Pulmonary artery endothelial cell (primary cell): ENCODE data around the gene SPTBN1. TPM values are rescaled to one million over a fixed set of nuclear protein-coding genes. Genes with fewer than 3 reads are reported as not detected.

Experiments used
- DNase-seq: peaks from one replicate; pipeline ENCODE4 v3.0.0-alpha.2; 2011; ENCODE audit warnings: low read depth, low spot score
- total RNA-seq: library from RNA; depleted of rRNA; stranded (reverse); fragments of >200 nt; gene quantifications from 2 replicates; pipeline ENCODE4 v1.2.3, GENCODE V29; 2014

The SPTBN1 gene
- total RNA-seq, 1 donor from 2014 or later: 339 TPM

DNA sequence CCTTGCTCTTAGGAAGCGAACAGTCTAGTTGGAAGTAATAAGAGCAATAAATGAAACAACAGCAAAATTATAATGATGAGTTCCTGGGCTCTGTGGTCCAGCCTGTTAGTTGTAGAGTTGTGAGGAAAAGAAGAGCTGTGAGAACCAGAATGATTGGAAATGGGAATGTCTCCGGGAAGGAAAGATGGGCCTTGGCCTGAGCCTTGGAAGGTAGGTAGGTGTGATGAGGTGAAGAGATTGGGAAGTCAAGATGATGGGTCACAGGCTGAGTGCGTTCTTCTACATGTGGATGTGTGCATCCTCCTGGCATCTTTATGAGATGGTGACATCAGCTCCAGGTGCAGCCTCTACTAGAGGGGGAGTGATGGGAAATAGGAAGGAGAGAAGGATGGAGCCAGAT, 152.1 kb downstream of the SPTBN1 start:
- DNase-seq: no peak

DNA sequence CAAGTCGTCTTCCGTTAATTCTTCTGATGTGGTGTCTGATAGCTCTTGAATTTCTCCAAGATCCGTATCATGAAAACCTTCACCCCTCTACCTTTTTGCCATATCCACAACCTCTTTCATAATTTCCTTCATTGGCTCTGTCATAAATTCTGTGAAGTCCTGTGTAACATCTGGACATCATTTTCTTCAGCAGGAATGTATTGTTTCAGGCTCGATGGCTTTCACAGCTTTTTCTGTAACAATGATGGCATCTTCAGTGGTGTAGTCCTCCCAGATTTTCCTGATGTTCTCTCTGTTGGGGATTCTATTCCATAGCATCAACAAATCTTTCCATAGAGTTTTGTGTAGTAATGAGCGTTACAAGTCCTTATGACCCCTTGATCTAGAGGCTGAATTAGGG, 153.1 kb downstream of the SPTBN1 start:
- no peak for DNase-seq

DNA sequence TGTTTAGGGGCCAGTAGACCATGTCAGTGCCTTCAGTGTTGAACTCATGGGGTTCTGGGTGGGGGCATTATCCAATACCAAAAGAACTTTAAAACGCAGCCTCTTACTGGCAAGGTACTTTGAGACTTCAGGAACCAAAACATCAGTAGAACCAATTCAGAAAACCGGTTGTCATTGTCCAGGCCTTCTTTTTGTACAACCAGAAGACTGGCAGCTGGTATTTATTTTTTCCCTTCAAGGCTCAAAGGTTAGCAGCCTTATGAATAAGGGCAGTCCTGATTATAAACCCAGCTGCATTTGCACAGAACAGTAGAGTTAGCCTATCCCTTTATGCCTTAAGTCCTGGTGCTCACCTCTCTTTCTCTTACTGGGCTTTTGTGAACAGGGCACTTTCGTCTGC, 153.5 kb downstream of the SPTBN1 start:
- no peak for DNase-seq

DNA sequence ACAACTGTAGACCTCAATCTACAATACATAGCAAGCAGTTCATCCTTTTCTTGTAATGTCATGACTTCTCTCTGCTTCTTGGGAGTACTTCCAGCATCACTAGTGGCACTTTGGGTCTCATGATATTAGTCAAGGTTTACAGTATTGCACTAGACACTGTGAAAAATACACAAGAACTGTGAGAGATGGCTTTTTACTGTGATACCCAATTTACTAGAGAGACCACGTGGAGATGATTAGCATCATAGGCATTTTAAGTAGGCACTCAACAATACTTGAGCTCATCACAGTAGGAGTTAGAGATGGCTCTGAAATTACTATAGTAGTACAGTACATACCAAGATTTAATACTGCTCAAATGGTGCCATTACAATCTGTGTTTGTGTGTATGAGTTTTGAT, 154.6 kb downstream of the SPTBN1 start:
- no peak for DNase-seq

DNA sequence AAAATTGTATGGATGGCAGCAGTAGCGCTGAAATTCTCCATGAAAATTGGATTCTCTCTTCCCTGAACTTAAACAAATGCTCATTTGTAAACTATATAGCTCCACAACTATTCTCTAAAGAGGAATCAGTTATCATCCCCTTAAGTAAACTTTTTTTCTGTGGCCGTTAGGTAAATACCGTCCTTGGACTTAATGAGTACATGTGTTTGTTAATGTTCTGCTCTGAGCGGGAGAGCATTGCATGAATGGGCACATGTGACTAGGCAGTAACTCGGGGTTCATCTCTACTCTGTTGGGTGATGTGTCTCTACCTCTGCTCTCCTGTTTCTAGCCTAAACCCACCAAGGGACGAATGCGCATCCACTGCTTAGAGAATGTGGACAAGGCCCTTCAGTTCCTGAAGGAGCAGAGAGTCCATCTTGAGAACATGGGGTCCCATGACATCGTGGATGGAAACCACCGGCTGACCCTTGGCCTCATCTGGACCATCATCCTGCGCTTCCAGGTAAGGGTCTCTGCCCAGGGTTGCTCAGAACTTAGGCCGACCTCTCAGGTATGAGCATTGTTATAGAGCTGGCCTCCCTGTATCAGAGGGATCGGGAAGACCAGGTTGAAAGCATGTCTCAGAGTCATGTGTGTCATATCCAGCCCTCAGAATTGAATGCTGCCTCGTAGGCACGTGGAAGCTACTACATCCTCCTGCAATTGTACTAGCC, 155.9 kb downstream of the SPTBN1 start:
- DNase-seq: no peak

DNA sequence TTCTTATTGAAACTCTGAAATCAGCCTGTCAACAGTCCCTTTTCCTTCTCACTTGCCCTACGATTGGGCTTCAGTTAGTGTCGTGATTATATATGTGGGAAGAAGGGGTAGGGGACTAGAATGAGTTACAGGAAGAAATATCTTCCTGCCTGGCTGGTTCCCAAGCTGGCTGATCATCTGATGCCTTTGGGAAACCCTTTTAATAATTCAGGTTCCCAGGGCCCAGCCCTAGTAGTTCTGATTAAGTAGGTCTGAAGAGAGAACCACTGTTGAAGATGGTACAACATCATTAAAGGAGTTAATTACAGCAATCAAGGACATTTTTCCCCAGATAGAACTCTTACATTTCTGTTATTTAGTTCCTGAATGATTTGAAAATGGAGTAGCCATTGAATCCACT, 157.3 kb downstream of the SPTBN1 start:
- DNase-seq: peak; percentile 63

DNA sequence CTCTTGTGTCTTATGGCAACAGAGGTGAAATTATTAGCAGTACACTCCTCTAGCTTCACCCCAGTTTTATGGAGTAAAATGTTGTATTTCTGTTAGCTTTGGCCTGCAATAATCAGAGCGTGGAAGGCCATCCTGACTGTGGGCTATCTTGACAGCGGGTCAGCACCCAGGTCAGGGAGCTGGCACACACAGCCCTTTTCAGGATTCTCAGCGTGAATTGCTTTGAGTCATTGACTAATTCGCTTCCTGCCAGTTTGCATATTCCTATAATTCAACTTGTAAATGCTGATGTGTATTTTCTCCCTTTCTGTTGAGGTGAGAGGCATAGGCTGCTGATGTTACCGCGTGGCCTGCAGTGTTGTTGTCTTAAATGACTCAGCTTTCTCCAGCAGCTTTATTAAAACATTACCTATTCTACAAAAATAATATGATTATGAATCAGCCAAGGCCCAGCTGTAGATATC, 157.7 kb downstream of the SPTBN1 start:
- DNase-seq: peak; percentile 69

DNA sequence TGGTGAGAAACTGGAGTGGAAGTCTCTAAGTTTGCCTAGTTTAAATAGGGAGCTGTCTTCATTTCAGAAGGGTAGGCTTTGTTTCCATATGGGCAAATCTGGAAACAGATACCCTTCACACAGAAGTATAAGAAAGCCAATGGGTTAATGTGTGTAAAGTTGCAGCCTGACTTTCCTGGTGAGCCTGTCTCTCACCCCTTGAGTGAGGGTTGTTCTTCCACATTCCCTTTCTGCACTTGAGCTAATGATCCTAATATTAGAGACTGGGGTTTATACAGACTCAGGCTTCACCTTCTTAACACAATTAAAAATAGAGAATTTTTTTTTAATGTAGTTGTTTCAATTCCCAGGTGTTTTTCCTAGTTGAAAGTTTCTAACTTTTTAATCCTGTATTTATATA, 158.7 kb downstream of the SPTBN1 start:
- DNase-seq: no peak

DNA sequence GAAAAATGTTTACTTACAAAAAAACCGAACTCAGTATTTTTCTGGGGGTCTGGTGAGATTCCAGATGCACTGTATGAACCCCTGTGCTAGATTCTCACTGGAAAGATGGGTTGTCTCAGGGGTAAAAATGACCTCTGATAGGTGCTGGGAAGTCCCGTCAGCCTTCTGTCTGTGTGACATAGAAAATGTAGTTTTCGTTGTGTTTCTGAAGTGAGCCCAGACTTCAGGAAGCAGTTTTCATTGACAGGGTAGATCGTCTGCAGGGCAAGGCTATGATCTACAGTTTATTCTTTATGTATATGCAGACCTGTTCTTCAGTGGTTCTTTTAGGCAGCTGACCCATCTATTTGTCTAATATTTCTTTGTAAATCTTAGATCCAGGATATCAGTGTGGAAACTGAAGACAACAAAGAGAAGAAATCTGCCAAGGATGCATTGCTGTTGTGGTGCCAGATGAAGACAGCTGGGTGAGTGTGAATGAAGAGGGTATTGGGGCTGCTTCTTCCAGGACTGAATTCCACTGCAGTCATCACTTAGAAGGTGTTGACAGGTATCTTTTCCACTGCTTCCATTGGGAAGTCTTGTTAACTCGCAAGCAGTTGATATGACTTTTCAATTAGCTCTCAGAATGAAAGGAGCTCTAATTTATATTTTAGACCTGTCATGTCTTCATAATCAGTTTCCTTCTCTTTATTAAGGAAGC, 159.9 kb downstream of the SPTBN1 start:
- DNase-seq: no peak

DNA sequence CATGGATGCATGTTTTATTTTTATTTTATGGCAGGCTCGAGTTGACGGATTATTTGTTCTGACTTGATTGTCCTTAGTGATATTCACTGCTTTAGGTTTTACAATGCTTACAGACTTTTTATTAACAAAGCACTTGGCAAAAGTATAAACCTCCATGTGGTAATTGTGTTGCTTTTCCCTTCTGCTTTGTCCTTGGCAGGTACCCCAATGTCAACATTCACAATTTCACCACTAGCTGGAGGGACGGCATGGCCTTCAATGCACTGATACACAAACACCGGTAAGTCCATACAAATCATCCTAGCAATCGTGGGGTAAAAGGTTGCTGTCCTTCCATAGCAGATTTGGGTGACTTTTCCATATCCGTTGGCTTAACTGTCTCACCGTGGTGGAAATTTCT, 161.3 kb downstream of the SPTBN1 start:
- no peak for DNase-seq

DNA sequence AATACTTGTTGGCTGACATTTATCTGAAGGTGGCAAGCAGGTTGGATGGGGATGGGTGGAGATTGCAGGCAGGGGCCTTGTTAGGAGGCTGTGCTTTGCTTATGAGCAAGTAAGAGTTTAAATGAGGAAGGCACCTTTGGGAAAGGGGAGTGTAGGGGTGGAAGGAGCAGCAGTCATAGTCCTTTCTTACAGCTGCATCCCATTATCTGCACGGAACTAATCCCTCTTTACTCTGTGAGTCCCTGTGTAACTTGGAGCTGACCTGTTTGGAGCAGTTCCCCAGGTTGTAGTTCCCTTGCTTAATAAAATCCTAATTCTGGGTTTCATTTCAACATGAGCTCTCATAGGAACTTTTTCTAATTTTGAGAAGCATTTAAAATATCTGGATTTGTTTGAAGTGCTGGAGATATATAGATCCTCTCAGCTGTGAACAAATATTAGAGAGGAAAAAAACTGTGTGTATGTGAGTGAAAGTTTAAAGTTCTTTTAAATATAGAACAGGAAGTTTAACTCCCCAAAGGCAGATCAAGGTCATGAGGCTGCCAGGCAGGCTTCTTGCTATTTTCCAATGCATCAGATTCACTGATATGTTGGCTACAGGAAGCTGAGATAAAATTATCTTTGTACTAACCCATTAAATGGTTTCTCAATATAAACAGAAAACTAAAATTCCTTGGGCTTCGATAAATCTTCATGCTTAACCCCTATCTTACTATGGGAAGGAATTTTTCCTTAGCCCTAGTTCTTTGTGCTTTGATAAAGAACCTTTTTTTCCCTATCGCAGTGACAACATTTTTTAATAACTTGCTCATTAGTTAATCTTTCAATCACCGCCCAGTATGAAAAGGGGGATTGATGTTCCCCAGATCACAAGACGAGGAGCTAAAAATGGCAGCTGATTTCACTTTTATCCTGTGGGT, 162.8 kb downstream of the SPTBN1 start:
- DNase-seq: no peak

DNA sequence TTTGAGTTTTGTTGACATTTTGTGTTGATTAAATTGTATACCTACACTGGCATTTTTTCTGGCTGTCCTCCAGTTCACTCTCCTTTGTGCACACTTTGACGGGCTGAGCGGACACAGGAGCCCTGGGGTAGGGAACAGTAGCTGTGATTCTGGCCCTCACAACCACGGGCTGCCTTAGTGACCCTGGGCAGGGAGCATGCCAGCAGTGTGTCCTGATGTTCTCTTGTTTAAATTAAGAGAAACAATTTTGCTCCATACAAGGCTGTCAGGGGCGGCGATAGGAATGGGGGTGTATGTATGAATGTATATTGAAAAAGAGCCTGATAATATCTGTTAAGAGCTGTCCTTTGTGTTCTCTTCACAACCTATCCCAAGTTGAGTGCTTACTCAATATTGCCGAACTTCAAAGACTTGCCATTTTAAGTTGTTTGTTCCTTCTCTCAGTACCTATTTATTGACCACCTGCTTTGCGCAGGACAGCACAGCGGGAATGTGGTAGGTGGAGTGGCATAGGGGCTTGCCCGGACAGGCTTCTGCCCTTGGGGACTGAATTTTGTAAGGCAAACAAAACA, 163.6 kb downstream of the SPTBN1 start:
- no peak for DNase-seq

DNA sequence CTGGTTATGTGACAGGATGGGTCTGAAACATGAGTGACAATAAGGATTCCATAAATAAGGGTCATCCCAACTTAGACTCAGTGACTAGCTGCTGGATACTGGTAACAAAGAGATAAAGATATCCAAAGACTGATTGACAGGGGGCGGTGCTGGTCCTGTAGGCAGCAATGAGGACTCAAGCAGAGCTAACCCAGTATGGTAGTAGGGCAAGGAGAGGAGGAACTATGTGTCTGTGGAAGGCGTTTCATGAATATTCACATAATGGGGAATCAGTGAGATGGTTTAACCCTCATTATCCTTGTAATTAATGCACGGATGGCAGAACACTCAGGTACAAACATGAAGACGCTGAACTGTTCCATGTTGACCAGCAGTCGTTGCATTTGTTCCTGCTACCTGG, 164.8 kb downstream of the SPTBN1 start:
- no peak for DNase-seq

DNA sequence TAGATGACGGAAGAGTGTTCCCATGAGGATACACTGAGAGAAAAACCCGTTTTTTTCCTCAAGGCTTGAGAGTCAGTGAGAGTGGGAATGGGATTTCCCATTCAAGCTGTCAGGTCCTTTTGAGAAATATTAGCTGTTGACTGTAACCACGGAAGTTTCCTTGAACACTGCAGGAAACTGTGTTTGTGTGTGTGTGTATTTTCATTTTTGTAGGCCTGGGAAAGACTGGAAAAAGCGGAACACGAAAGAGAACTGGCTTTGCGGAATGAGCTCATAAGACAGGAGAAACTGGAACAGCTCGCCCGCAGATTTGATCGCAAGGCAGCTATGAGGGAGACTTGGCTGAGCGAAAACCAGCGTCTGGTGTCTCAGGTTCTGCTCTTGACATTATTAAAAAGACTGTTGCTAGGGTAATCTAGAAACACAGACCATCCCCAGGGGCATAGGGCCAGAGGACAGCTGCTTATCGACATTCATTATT, 168.5 kb downstream of the SPTBN1 start:
- DNase-seq: no peak

DNA sequence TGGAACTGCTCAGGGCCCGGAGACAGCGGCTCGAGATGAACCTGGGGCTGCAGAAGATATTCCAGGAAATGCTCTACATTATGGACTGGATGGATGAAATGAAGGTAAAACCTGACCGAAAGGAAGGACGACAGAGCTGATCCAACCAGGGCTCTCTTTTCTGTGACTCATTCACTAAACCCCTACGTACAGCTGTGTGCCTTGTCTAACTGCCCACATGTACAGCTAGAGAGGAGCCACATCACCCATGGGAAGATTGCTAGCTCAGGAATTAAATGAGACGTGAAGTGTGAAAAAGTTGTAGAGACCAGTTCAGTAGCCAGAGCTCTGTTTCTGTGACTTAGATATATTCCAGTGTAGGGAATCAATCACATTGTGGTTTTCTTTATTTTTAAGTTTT, 170.0 kb downstream of the SPTBN1 start:
- DNase-seq: no peak

DNA sequence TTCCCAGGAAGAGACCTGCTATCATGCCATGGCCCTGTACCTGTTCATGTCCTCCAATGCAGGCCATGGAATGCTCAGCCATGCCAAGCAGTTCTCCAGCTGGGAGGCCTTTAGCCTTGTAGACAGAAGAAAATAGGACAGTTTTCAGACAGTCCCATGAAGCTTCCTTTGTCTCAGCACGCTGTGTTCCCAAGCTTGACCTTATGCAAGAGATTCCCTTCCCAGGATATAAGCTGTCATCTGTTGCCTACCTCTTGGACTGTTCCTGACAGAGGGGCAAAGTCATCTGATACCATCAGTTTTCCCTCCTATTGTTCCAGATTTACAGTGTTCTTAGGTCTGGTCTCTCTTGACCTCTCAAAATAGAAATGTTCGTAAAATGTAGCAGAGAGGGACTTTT, 170.8 kb downstream of the SPTBN1 start:
- no peak for DNase-seq

DNA sequence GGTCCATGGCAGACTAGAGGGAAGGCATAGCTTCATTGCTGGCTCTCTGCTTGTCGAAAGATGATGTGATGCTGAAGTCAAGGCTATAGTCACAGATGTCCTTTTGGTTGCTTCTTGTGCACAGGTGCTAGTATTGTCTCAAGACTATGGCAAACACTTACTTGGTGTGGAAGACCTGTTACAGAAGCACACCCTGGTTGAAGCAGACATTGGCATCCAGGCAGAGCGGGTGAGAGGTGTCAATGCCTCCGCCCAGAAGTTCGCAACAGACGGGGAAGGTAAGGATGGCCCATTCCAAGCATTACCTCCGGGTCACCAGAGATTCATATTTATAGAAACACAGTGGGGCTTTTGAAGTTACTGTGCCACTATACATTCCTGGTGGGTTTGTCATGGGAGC, 171.8 kb downstream of the SPTBN1 start:
- DNase-seq: no peak

DNA sequence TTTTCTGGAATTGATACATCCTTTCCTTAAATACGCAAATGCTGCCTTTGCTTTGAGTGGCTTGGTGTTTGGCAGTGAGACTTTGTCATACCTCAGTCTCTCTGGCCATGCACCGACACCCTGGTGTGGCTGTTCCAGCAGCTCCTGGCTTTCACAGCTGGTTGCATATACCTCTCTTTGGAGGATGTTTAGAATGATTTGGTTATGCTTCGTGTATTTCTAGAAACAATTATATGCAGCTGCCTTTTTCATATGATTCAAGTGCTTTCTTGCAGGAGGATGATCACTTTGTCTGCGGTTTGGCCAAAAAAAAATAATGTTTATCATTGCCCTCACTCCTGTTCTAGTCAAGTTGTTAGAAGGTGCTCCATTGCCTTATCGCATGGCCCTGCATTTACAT, 172.3 kb downstream of the SPTBN1 start:
- DNase-seq: no peak

DNA sequence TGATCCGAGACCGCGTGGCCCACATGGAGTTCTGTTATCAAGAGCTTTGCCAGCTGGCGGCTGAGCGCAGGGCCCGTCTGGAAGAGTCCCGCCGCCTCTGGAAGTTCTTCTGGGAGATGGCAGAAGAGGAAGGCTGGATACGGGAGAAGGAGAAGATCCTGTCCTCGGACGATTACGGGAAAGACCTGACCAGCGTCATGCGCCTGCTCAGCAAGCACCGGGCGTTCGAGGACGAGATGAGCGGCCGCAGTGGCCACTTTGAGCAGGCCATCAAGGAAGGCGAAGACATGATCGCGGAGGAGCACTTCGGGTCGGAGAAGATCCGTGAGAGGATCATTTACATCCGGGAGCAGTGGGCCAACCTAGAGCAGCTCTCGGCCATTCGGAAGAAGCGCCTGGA, 172.8 kb downstream of the SPTBN1 start:
- no peak for DNase-seq

DNA sequence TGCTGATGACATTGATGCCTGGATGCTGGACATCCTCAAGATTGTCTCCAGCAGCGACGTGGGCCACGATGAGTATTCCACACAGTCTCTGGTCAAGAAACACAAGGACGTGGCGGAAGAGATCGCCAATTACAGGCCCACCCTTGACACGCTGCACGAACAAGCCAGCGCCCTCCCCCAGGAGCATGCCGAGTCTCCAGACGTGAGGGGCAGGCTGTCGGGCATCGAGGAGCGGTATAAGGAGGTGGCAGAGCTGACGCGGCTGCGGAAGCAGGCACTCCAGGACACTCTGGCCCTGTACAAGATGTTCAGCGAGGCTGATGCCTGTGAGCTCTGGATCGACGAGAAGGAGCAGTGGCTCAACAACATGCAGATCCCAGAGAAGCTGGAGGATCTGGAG, 173.3 kb downstream of the SPTBN1 start:
- DNase-seq: no peak
